DMS153 treated with DMSO at 0.1 percent for 48 hours (cell line): ENCODE data around the gene DMP1.

Experiments used
- DNase-seq: peaks from one replicate; lab custom pipeline; 2025; ENCODE audit not compliant: unreplicated experiment; lab: John Stamatoyannopoulos, UW

Gene DMP1, protein sequence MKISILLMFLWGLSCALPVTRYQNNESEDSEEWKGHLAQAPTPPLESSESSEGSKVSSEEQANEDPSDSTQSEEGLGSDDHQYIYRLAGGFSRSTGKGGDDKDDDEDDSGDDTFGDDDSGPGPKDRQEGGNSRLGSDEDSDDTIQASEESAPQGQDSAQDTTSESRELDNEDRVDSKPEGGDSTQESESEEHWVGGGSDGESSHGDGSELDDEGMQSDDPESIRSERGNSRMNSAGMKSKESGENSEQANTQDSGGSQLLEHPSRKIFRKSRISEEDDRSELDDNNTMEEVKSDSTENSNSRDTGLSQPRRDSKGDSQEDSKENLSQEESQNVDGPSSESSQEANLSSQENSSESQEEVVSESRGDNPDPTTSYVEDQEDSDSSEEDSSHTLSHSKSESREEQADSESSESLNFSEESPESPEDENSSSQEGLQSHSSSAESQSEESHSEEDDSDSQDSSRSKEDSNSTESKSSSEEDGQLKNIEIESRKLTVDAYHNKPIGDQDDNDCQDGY

DNA sequence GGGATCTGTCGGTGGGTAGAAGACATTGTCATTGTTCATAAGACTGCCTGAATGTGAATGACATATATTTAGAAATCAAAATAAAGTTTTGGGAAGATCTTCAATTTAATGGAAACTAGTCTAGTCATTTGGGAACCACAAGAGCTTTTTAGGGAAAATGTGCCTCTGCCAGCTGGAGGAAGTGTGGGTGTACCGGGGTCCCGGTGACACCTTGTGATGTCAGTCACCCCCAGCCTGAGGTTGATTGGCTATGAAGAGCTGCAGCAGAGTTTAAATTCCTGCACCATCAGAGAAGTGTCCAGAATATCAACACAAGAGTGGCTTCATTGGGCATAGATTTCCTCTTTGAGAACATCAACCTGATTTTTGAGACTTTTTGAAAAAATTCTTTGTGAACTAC, at the start of gene DMP1:
DMP1 (plus strand) TSS at position 301 of the 400 bp plus-strand sequence. CDS start 6,213 bp downstream, outside the sequence.
- no peak for DNase-seq

DNA sequence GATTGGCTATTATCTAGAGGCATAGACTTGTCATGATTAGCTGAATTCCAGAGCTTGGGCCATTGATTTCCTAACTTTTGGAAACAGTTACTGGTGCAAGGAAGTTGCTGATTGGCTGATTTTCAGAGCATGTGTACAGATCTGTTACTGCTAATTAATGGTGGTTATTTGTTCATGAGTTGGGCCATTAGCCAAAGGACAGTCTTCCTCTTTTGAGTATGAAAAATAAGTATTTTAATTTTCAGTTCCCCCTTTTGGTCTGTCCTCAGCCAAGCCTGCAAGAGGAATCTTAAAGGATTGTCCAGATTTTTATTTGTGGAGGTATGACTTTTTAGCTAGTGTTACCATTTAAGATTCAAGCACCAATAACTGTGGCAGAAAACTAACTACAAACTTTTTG, 48.7 kb upstream of the DMP1 start:
- no peak for DNase-seq

DNA sequence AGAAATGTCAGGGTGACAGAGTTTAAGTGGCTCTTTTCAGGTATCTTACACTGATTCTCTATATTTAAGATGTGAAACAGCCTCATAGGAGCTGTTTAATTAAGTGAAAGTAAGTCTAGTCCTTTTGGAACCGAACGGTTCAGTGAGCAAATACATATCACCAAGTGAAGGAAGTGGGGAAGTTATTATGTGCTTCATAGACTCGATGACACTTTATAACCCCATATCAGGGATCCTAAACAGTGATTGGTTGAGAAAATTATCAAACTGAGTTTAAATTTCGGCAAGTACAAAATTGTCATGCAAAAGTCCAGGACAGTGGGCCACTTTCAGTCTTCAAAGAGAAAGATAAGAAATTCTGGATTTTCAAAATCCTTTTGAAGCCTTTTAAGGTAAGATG, 41.9 kb upstream of the DMP1 start, which contains the start of gene DSPP:
DSPP (plus strand) TSS at position 301 of the 400 bp plus-strand sequence. CDS start 2,380 bp downstream, outside the sequence.
- DNase-seq, result no peak

DNA sequence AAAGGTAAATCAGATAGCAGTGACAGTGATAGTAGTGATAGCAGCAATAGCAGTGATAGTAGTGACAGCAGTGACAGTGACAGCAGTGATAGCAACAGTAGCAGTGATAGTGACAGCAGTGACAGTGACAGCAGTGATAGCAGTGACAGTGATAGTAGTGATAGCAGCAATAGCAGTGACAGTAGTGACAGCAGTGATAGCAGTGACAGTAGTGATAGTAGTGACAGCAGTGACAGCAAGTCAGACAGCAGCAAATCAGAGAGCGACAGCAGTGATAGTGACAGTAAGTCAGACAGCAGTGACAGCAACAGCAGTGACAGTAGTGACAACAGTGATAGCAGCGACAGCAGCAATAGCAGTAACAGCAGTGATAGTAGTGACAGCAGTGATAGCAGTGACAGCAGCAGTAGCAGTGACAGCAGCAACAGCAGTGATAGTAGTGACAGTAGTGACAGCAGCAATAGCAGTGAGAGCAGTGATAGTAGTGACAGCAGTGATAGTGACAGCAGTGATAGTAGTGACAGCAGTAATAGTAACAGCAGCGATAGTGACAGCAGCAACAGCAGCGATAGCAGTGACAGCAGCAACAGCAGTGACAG, 35.7 kb upstream of the DMP1 start:
- DNase-seq, result no peak

DNA sequence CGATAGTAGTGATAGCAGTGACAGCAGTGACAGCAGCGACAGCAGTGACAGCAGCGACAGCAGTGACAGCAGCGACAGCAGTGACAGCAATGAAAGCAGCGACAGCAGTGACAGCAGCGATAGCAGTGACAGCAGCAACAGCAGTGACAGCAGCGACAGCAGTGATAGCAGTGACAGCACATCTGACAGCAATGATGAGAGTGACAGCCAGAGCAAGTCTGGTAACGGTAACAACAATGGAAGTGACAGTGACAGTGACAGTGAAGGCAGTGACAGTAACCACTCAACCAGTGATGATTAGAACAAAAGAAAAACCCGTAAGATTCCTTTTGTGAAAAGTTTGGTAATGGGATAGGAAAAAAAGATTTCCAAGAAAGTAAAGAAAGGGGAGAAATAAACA, 33.8 kb upstream of the DMP1 start:
- DNase-seq, result no peak

DNA sequence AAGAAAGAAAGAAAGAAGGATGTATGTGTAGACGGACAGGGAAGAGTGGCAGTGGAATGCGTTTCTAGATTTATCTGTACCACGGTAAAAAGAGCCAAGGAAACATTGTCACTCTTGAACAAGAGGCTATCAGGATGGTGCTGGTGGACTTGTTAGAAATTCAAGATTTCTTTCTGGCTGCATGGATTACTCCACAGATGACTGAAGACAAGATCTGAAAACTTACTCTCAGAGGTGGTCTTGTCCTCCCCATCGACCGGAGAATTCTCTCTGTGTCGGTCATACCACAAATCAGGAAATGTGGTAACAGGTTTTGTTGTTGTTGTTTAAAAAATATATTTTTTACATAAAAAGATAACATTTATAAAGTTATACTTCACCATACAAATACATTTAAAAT, 30.0 kb upstream of the DMP1 start:
- no peak for DNase-seq

DNA sequence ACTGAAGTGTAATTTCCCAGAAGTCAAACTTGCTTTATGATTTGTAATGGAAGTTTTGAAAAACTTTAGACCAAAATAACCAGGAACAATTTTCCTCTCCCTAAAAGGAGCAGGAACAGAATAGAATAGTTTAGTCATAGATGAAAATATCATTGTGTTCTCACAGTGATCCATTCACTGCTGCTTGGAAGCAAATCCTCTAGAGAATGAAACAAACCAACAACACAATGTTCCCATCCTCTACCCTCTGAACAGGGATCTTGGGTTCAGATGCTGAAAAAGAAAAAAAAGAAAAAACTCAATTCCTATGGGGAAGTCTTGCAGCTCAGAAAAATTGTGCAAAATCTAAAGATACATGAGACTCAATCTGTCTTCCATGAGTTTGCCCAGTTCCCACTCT, 29.6 kb upstream of the DMP1 start:
- DNase-seq, result no peak

DNA sequence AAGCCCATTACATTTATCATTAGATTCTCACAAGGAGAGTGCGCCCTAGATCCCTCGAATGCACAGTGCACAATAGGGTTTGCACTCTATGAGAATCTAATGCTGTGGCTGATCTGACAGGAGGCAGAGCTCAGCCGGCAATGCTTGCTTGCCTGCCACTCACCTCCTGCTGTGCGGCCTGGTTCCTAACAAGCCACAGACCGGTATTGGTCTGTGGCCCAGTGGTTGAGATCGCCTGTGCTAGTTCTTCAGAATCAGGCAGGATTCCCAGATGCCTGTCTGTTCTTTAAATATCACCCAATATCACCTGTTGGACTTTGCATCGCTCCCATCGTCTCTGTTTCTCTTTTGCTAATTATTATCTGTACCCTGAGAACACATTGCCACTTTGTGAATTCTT, 27.8 kb upstream of the DMP1 start:
- DNase-seq, result no peak

DNA sequence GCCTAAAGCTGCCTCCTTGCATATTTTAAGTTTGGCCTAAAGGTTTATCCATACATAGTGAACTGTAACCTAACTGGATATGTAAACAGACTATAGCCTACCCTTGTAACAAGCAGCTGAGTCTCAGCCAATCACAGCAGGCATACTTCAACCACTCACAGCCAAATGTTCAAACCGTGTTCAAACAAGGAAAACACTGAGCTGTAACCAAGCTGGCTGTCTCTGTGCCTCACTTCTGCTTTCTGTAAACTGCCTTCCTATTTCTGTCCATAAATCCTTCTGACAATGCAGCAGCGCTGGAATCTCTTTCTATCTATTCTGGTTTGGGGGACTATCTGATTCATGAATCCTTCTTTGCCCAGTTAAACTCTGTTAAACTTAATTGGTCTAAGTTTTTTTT, 25.4 kb upstream of the DMP1 start:
- DNase-seq, result no peak

DNA sequence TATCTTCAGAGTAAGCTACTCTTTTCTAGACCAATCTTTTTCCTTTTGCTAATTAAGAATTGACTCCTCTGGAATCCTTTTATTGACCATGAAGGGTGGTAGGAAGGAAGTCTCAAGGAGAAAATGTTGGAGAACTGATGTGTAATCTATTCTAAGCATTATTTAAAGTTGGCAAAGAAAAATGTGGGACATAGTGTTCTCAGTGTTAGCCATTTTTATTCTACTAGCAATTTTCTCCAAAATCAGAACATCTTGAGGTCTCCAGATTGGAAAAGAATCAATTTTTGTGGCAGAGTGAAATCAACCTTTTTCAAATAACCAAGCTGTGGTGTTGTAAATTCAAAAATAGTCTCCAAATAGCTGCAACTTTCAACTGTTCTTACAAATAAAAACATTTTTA, 18.4 kb upstream of the DMP1 start:
- no peak for DNase-seq

DNA sequence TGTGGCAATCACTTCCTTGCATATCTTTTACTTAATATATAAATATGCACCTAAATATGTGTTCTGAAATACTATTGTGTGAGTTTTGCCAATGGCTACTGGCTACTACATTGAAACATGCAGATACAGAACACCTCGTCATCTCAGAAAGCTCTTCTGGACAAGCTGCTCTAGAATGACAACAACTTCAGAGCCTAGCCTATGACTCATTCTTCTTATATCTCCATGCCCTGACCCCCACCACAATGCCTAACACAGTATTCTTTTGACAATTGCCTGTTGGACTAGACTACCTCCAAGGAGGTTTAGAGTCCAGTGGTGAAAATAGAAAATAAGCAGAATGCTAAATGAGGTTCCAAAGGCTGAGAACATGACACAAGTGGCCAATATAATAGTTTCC, 17.6 kb upstream of the DMP1 start:
- DNase-seq, result no peak

DNA sequence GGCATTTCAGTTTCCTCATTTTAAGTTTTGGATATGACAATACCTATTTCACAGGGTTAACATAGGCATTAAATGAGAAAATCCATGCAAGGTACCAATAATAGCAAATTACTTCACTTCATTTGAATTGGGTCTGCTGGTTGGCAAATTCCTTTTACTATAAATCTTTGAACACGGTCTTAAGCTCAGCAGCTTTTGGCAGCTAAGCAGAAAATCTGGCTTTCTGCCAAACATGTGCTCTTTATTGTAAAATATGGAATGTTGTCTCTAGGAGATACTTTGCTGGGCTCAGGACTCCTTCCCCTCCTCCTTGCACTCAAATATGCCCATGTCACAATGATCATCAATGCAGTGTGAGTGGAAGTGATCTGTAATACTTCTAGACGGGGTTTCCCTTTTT, 16.8 kb upstream of the DMP1 start:
- no peak for DNase-seq

DNA sequence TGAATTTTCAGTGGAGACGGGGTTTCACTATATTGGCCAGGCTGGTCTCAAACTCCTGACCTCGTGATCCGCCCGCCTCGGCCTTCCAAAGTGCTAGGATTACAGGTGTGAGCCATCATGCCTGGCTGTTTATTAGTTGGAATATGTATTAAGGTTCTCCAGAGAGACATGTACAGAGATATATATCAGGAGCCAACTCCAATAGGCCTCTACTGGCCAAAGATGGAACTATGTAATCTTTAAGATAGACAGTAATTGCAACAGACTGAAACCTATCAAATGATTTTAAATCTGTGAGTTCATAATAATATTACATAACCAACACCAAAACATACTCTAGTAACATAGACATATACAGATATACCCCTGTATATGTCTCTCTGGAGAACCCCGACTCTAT, 5.8 kb upstream of the DMP1 start:
- no peak for DNase-seq

DNA sequence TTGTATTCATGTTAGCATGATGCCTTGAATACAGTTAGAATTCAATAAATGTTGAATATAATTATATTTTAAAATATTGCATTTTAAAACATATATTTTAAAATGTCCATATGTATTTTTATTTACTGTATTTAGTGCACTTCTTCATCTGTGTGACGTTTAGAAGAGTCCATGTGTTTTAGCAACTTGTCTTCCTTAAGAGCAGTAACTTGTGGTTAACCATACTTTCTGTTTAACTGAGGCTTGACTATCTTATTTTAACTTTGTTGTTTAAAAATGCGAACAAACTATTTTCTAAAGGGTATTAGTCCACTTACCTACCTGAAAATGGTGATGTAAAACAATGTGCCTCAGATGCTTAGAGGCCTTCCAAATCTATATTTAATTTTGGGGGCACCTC, 858 bp downstream of the DMP1 start:
- no peak for DNase-seq

DNA sequence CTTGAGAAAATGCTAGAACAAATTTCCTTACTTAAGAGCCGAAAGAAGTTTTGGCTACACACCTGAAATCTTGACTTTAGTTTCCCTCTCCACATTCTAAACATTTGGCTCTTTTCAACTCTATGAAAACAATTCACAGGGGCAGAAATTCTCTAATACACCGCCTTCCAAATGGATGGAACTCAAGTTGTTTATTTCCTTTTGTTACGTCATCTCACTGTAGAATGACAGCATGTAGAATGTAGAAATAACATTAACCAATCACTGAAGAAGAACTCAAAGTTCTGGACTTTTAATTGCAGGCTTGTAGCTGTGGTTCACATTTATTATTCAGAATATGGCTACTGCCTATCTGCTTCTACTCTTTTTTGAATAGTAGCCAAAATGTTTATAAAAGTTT, 1.9 kb downstream of the DMP1 start:
- DNase-seq, result no peak

DNA sequence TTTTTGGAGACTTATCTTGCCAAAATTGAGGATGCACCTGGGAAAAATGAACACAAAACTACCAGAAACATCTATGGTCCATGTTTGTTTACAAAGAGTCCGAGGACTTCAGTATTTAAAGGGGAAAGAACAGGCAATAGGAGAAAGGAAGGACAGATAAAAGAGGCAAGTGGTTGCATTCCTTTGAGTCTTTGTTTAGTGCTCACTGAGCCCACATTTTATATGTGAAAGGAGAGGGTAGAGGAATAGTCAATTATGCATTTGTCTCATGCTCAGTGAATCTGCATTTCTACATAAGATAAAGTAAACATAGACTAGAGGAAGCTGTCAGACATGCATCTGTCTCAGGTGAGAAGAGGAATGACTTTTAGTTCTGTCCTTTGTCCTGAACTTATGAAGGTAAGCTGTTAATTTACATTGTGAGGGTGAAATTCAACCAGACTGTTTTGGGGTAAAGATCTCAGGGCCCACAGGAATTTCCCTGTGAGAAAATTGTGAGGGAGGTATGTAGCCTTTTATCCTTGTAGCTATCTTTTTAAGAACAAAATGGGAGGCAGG, 4.5 kb downstream of the DMP1 start:
- no peak for DNase-seq

DNA sequence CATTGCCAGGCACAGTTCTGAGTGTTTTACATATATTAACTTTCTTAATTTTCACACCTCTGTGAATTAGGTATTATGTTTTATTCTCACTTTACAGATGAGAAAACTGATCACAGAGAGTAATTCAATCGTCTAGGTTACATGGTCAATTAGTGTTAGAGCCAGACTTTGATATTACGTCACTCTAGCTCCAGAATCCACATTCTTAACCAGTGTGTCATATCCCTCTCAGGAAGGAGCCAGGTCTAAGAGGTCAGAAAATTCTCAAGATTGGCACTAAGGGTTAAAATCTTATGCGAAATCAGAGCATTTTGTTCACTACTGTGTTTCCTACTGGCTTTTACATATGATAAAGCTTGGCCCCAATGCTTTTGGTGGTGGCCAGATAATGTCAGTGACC, 7.4 kb downstream of the DMP1 start:
- DNase-seq, result no peak

DNA sequence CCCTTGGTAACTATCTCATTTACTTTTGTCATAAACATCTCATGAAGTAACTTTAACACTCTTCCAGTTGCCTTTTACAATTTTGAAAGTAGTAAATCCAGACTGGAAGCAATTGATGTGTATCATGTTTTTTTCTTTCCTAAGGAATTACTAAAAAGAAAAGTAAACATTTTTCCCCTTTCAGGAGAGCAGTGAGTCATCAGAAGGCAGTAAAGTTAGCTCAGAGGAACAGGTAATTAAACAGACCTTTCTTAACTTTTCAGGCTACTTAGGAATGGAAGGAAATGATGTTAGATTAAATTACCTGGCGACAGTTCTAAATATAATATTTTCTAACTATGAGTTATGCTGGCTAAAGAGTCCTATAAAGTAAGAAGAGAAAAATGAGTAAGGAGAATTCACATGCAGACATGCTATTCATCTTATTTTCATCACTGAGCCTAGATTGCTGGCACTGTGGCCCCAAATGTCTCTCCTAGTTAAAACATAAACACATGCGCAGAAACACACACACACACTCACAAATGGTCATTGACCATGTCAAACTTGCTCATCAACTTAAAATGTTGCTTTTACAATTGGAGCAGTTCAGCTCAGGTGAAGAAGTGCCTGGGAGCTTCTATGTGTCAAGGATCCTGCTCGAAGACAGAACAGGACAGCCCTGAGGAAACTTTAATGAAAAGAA, 9.3 kb downstream of the DMP1 start:
- DNase-seq, result no peak

DNA sequence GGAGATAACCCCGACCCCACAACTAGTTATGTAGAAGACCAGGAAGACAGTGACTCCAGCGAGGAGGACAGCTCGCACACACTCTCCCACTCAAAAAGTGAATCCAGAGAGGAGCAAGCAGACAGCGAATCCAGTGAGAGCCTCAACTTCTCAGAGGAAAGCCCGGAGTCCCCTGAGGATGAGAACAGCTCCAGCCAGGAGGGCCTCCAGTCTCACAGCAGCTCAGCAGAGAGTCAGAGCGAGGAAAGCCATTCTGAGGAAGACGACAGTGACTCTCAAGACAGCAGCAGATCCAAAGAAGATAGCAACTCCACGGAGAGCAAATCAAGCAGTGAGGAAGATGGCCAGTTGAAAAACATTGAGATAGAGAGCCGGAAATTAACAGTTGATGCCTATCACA, 12.8 kb downstream of the DMP1 start:
- no peak for DNase-seq

DNA sequence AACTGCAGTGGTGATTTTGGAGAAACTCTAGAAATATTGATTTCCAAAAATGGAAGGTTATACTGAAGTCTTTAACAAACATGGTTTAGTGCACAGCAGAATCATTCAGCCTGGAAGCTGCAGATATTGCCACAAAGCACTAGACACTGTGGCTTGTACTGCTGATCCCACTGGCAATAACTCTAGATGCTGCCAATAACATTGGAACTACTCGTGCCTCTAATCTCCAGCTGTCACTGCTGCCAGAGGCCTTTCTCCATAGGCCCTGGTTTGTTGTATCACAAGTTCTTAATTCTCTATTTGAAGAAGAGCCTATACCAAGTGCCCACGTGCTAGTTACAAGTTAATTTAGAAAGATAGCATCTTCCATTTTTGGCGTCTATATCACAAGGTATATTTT, 19.3 kb downstream of the DMP1 start:
- no peak for DNase-seq

DNA sequence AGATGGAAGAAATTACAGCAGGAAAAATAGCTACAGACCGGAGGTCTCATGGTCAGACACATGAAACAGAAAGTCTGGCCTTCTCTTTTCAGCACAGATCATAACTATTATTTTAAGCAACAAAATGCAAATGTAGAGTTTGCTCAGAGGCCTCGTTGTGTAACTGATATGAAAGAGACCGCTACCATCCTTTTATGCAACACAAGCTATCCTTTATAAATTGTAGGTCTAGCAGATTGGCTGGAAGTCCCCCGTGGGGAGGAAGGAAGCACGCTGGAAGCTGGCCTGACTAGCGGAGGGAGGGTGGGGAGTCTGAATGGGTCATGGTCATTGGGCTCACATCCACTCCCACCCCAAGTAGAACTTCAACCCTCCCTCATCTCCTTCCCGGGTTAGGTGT, 27.7 kb downstream of the DMP1 start:
- no peak for DNase-seq
